ENCODE measurements around the gene WEE2.
"Not testable (repeated sequence)": the region's sequence is repeated elsewhere in the genome, so short reads cannot be mapped to it uniquely, and the experiment has no call there.

WEE2 gene

GRCh38 chr7:141770083-141770583 is 62.0 kb downstream of the WEE2 start:
- not testable (repeated sequence) for DNase-seq (ENCODE audit: low read depth in 2 of 3, low spot score in 2 of 3)

- DNase-seq (ENCODE audit: low read depth in 2 of 3, low spot score in 2 of 3): no peak
Observed at GRCh38 chr7:141776374-141776773, 68.2 kb downstream of the WEE2 start, which contains the start of gene TAS2R4. TAS2R4 (plus strand) TSS chr7:141776674; CDS start chr7:141778489, 1,815 bp downstream.
